GM21381 (cell line): ENCODE data around the gene MPRIP.

Experiments
- ATAC-seq: cut with Tn5 transposase; IDR thresholded peaks from one replicate; pipeline ENCODE4 v1.9.1; 2021; ENCODE audit warnings: mild to moderate bottlenecking, moderate library complexity; ENCODE audit not compliant: unreplicated experiment

MPRIP gene

DNA sequence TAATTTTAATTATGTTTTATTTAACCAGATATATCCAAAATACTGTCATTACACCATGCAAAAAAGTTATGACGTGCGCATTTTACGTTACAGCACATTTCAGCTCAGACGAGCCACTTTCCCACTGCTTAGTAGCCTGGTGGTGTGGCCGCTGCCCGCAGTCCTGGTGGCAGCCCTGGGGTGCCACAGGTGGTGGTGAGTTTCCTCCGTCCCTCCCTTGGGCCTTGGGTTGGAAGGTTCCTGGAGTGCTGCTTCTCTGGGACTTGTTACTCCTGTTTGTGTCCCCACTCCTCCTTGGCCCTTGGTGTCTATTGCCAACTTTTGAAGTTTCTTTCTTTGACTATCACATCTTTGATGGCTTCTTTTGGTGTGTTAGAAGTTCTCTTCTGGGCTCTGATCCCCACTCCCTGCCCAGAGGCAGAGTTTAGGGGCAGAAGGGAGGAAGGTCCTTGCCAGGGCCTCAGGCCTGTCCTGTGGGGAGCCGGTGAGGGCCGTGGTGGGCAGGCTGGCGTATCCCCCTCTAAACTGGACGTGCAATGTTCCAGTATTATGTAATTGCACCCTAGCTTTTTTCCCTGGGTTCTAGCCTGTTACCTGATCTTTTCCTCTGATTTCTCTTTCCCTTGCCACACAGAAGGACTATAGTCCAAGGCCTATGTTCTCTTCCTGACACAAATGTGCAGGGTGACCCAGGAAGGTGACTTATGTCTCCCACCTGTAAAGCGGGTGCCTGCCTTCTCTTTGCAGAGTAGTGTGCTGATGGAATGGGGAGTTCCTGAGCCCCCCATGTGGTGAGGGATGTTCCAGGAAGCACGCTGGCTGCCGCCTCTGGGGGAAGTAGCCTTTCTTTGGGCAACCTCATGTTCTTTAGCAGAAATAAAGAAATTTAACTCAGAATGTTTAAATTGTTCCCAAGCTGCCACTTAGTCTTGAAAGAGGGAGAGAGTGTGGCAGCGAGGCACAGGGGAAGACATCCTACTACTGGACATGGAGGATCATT is 8.4 kb downstream of the MPRIP start:
- ATAC-seq = no peak

DNA sequence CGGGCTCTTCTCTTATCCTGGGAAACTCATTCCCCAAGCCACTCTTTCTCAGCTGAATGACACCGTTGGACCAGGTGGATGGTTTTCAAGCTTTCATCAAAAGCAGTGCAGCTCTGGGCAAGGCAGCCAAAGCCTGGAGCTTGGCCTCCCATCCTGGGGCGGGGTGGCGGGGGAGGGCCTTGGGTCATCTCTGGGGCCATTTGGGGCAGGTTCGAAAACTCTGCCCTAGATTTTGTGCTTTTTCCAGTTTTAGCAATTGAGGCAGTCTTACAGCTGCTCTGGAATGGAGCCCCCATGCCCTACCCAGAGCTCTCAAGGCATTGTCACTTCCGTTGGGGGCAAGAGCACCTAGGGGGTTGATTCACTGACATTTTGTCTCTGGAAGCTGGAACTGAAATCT is 9.1 kb downstream of the MPRIP start:
- ATAC-seq = no peak

DNA sequence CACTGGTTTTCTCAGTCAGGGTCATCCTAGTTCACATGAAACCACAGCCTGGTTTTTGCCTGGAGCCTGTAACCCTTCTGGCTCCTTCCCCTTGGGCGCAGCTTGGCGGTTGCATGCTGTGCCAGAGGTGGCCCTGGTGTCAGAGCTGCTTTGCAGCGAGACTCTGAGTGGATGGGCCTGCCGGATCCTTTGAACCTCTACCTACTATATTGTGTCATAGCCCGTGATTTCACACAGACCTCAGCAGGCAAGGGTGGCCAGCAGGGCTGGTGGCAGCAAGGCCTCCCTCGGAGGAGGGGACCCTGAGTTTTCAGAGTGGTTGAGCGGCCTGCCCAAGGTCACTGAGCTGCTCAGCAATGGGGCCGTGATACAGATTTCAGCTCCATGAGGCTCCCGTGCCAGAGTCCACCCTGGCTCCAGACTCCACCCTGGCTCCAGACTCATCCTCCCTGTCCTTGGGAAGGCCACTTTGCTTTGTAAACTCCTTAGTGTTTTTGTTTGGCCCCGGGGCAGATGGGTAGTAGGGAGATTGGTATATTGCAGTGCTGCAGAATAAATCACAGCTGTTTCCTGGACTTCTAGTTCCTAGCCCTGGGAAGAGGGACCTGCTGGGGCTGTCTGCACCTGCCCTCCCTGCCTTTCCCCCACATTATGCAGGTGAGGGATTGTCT is 9.7 kb downstream of the MPRIP start:
- no peak for ATAC-seq

DNA sequence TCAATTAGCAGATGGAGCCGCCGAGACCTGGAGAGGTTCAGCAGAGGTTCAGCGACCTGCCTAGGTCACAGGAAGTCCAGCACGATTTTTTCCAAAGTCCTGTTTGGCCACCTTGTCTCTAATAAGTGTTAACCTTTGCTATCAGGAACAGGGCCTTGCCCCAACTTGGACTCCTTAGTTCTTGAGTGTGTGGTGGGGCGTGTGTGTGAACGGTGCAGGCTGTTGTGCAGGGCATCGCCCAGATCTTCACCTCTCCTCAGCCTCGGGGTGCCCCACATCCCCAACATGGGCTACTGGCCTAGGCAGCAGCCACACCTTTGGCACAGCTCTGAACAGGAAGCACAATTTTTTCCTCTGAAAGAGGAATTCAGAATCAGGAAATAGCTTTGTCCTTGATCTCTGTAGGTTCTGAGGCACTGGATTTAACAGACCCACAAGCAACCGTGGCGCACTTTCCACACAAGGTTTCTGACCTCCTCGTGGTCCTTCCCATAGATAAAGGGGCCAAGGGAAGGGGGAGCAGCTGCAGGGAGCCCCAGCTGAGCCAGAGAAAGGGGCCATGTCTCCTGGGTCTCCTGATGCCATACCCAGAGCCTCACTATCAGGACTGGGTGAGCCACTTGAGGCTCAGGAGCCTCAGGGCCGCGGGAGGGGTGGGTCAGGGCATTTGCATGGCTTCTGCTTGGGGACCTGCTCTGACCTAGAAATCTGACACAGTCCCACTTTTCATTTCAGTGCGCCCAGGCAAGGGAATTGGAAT is 10.4 kb downstream of the MPRIP start:
- no peak for ATAC-seq

DNA sequence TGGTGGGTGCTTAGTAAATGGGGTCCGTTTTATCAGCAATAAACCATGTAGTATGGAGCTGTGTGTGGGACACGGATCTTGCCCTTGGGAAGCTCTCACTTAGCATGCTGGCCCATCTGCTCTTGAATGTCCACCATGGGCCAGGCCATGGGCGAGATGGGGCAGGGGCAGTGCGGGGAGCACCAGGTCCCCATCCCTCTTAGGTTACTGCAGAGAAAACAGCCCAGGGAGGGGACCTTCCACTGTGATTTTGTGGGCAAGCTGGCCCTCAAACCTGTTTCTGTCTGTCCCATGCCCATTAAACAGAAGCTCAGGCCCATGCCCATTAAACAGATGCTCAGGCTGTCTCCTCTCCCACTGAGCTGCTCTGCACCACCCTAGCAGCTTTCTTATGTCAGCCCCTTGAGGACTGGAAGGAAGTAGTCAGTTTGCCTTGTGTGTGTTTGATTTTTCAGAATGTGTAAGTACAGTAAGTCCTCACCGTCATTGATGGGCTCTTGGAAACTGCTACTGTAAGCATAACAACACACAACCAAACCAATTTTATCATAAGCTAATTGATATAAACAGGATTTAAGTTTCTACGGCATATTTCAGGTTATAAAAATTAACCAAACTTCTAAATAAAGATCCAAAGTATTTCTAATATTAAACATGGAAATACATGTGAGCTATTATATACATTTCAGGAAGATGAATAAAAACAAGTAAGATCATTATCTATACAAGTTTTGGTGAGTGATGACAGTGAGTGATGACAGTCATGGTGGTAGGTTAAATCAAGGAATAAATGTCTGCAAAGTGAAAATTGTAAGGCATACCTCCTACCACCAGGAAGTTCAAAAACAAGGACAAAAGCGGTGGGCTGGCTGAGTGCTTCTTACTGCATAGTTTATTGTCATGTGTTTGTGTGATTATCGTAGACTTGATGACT is 11.5 kb downstream of the MPRIP start:
- ATAC-seq = no peak

DNA sequence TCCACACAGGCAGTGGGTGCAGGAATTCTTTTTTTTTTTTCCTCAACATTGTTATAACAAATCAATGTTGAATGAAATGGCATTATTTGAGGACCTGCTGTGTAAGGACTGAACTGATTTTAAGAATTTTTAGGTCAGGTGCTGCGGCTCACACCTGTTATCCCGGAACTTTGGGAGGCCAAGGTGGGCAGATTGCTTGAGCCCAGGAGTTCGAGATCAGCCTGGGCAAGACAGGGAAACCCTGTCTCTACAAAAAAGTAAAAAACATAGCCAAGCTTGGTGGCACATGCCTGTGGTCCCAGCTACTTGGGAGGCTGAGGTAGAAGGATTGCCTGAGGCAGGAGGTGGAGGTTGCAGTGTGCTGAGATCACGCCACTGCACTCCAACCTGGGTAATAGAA is 12.4 kb downstream of the MPRIP start:
- no peak for ATAC-seq

DNA sequence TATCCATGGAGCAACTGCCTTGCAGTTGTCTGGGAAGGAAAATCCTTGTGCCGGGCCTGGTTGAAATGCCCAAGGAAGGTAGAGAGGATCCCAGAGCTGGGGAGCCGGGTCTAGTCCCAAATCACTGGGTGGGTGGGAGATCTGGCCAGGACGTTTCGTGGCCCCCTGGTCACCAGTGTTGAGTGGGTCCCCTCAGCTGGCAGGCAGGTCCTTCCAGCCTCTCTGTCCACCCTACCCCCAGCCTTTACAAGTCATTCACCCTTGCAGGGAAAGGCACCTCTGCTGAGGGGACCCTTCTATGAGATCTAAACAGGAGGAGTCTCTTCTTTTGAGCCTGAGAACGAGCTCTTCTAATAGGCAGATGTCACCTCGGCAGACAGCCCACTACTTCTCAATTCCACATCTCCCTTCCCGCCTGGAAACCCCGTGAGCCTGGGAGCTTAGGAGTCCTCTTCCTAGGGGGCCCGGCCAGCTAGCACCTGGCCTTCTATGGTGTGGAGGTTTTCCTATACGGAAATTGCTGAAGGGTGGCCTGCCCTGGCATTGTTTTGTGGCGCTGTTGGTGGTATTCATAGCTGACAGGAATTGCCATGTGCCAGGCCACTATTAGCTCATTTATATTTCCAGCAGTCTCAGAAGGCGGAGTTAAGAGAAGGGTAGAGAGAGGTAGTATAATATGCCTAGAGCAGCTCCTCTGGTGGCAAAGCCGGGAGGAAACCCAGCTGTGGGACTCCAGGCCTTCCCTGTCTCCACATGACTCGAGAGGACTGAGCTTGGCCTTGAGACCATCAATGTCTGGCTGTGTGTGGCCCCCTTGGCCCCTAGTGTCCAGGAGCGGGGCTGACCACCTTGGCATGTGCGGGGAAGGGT is 13.3 kb downstream of the MPRIP start:
- no peak for ATAC-seq

DNA sequence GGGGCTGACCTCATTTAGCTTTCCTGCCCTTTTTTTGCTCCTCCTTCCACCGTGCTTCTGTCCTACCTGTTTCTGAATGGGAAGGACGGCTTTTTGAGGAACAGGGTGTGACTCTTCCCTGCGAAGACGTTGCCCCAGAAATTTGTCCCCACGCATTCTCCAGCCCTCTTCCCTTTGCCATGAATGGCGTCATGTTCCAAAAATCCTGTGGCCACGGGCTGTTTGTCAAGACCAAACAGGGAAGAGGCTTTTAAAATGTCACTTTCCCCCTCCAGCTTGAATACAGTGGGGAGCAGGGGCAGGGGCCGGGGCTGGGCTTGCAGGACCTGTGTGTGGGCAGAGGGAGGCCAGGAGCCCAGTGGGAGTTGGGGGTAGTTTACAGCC is 13.9 kb downstream of the MPRIP start:
- ATAC-seq = no peak

DNA sequence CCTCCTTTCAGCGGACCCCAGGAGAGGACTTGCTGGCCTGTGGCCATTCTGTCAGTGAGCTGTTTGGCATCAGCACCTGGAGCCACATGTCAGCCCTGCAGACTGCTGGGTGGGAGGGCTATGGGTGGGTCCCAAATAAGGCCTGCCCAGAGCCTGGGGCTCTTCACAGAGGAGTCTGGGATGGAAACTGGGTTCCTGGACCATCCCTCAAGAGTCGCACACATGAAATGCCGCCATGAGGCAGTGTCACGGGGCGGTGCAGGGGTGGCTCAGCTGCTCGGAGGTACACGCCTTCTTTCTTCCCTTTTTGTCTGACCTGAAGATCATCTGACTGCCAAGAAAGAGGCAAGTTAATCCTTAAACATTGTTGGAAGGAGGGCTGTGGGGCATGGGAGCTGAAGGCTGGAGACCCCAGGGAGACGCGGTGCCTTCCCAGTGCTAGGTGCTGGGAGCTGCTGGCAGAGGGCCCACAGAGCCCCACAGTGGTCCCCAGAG is 14.8 kb downstream of the MPRIP start:
- ATAC-seq = no peak

DNA sequence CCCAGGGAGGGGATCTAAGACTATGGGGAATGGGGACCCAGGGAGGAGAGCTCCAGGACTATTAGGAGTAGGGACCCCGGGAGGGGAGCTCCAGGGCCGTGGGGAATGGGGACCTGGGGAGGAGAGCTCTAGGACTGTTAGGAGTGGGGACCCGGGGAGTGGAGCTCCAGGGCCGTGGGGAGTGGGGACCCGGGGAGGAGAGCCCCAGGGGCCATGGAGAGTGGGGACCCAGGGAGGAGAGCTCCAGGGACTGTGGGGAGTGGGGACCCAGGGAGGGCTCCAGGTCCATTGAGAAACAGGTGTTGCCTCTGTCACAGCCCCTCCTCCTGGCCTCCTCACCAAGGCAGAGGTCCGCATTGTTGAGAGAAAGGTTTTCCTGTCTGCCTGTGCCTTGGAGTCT is 16.0 kb downstream of the MPRIP start:
- ATAC-seq = no peak

DNA sequence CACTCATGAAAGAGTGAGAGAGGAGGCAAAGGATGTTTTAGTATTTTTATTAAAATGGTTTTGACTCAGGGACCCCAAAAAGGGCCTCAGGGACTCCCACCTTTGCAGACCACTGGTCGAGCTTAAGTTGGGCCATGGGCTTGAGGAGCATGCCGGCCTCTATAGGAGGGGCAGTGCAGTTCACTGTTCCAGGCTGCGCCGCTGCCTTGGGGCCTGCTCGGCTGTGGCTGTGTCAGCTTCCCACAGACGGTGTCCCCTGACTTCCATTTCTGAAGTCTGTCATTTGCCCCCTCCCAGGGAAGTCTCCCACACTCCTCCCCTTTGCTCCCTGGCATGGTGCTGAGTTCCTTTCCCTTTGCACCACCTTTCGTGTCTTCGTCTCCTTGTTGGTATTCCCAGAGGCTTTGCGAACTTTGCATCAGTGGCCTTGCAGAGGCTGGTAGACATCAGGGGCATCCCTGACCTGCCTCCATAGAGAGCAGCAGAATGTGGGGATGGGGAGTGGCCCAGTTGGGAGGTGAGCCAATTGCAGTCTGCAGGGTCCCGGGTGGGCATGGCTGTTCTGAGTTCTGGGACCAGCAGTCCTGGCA is 17.1 kb downstream of the MPRIP start:
- no peak for ATAC-seq

DNA sequence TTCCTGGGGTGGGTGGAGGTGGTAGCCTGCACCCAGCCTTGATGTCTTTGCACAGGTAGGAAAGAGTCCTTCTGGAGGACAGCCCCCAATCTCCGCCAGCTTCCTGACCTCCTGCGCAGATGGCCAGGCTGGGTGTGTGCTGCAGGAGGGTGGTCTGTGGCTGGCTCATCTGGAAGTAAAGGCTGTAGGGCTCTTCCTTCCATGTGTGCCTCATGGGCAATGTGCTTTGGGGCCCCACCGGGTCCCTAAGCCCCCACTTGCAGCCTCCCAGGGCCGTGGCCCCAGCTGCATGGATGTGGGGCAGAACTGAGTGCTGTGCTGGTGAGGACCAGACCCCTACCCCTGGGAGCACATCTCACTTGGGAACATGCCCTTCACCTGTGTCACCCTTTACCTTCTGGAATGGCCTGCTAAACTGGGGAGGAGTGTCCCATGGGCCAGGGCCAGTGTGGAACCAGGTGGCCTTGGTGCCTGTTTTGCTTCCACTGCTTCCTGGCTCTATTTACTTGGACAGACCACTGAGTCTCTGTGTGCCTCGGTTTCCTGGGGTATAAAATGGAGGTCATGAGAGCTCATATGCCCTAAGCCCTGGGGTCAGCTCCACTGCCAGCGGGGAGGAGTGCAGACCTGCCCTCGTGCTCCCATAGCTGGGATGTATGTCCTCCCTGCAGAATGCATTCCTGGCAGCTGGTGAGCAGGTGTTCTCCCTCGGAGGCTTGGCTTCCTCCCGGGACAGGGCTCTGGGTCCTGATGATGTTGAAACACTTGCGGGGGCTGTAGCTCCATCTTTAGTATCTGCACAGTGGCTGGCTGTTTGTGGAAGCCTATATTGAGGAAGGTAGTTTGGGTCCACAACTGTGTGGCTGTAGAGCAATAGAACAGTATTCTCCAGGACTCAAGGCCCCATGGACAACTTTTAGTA is 18.0 kb downstream of the MPRIP start:
- no peak for ATAC-seq

DNA sequence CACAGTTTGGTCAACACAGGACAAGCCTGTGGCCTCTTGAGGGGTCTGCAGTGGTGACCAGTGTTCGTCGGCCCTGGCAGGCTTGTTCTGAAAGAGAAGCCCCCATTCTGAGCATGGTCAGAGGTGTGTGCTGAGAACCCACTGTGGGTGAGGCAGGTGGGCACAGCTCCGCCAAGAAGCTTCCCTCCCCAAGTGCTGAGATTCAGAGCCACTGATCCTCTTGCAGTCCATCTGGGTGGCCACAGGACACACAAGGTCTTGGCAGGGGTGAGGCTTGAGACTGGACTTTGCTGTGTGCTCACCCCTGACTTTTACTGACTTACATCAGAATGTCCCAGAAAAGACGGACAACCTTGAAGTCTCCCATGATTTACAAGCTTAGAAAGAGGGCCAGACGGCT is 18.7 kb downstream of the MPRIP start:
- ATAC-seq = no peak

DNA sequence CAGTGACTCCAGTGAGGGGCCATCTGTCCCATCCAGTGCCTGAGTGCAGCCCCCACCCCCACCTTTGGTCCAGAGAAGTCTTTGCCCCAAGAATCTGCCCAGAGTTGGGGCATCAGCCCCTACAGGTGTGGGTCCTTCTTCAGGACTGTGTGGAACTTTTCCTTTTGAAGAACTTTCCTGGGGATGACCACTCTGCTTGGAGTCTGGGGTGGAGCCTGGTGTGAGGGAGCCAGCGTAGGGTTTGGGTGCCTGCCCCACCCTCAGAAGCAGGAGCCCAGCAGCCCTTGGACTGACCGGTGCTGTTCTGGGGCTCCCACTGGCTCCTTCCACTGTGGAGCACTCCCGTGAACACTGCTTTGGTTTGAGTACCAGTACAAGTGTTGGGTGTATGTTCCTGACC is 19.3 kb downstream of the MPRIP start:
- ATAC-seq = no peak

DNA sequence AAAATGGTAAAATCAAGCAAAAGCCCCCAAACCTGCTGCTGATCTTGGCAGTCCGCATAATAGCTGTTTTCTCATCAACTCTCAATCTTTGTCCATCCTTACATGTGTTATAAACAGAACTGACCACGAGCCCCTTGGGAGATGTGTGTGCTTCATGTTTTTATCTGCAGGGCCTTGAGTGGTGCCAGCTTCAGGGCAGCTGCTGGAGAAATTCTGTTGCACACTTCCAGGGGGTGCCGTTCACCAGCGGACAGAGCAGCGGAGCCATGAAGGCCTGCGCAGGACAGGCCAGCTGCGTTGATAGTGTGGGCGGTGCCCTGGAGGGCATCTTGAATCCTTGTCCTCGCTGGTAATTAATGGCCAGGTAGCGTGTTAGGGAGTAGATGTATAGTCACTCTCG is 20.1 kb downstream of the MPRIP start:
- ATAC-seq = no peak

DNA sequence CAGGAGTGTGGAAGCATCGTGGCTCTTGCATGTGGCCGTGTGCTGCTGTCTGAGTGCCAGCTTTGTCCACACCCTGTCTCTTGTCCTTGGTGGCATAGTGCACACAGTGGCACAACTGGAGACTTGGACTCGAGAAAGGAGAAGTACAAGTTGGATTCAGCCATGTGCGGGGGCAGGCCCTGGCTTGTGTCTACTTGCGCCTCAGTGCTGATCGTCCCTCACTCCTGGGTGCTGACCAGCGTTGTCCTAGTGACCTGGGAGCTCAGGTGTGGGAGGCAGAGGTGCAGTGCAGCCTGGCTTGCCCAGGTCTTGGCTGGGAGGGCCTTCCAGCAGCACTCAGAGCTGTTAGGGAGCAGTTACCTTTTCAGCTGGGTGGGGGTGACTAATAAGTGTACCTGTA is 20.6 kb downstream of the MPRIP start:
- ATAC-seq = no peak

DNA sequence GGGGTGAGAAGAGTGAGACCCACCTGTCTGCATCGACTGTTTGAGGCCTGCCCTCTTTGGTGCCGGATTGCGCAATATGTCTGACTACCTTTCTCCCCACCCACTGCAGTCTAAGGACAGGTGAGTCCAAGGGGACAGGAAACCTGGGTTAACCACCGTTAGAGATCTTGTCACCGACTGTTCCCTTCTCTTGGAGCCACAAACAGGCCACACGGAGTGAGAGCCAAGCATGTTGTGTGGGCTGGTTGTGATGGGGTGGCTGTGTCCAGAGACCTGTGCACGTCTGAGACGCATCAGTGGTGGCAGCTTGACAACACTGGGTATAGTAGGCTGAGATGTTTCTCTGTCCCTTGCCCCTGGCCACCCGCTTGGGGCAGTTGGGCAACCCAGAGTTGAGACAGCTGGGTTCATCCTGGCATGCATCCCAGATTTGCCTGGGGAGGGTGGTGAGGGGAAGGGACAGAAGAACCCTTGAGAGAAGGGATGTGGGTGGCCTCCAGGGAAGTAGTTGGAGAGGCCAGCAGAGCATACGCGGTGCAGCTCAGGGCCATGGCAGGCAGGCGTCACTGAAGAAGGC is 21.4 kb downstream of the MPRIP start:
- ATAC-seq = no peak

DNA sequence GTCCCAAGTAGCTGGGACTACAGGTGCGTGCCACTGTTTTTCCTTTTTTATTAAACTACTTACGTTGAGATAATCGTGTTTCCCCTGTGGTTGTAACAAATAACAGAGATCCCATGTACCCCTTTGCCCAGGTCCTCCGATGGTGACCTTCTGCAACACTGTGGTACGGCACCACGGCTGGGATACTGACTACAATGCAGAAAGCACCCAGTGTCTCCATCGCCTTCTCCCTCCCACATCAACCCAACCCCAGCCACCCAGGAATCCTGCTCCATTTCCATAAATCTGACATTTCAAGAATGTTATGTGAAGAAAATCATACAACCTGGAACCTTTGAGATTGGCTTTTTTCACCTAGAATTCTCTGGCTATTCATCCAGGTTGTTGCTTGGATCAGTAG is 22.1 kb downstream of the MPRIP start:
- no peak for ATAC-seq
